Measurements from ENCODE around the gene CCNJ.

Gene CCNJ

DNA sequence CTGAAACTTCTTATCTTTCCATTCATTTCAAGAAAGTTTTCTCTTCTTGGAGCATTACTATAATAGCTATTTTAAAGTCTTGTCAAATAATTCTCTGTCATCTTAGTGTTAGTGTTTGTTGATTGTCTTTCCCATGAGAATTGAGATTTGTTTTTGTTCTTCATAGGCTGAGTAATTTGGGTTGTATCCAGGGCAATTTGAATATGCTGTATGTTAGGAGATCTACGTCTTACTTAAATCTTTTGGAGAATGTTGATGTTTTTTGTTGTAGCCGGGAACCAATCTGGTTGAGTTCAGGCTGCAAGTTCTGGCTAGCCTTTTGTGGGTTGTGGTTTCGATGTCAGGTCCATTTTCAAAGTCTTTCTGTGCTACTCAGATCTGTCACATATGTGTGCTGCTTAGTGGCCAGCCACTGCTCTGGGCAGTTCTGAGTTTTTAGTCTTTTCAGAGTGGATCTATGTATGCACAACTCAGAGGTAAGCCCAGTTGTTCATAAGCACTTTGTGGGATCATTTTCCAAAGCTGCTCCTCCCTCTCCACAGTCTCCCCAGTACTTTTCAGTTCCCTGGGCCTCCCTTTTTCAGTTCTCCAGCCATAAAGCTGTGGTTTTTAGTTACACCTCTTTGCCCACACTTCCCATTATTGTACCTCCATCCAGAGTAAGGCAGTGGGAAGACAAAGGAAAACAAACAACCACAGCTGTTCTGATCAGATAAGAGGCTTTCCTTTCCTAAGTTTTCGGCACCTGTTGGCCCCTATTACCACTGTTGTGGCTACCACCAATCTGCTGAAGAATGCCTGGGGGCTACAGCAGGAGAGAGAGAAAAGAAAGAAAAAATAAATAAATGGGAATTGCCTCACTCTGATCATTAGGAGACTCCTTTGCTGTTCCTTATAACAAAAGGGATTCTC is 4.7 kb upstream of the CCNJ start:
- no peaks in the 10 kb centered on the region for H3K36me3 ChIP-seq
- H3K4me1 ChIP-seq (ENCODE audit: control insufficient read depth in 1 of 2, insufficient read depth in 1 of 2, low read depth in 1 of 2, low read length in 1 of 2), result peaks cover 9 to 10% of the 10 kb centered on the region in 2 experiments
- H3K27ac ChIP-seq, result no peak overlapping the region
- H3K4me3 ChIP-seq (ENCODE audit: low read depth in 1 of 2, low read length in 1 of 2), result no peak overlapping the region
- TF ChIP-seq, protein P1, sequence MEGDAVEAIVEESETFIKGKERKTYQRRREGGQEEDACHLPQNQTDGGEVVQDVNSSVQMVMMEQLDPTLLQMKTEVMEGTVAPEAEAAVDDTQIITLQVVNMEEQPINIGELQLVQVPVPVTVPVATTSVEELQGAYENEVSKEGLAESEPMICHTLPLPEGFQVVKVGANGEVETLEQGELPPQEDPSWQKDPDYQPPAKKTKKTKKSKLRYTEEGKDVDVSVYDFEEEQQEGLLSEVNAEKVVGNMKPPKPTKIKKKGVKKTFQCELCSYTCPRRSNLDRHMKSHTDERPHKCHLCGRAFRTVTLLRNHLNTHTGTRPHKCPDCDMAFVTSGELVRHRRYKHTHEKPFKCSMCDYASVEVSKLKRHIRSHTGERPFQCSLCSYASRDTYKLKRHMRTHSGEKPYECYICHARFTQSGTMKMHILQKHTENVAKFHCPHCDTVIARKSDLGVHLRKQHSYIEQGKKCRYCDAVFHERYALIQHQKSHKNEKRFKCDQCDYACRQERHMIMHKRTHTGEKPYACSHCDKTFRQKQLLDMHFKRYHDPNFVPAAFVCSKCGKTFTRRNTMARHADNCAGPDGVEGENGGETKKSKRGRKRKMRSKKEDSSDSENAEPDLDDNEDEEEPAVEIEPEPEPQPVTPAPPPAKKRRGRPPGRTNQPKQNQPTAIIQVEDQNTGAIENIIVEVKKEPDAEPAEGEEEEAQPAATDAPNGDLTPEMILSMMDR (IDR thresholded peaks at IDR 0.05), result no peak
- no peaks in the 10 kb centered on the region for H3K9me3 ChIP-seq
- H3K27me3 ChIP-seq, result no peaks in the 10 kb centered on the region

DNA sequence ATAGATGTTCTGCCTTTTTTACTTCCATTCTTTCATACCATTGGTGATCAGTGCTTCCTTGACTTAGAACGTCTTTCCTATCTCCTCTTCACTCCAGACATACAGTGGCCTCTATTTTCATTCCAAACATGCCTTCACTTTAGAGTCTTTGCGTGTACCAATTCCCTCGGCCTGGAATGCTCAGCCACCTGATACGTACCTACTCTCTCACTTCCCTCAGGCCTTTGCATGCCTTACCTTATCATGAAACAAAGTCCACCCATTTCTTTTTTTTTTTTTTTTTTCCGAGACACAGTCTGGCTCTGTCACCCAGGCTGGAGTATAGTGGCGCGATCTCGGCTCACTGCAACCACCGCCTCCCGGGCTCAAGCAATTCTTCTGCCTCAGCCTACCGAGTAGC is 2.2 kb upstream of the CCNJ start:
- H3K9me3 ChIP-seq, result no peaks in the 10 kb centered on the region
- H3K27me3 ChIP-seq, result no peaks in the 10 kb centered on the region
- no peaks in the 10 kb centered on the region for H3K36me3 ChIP-seq
- no peak overlapping the region for H3K4me3 ChIP-seq (ENCODE audit: low read depth in 1 of 2, low read length in 1 of 2)
- no peak overlapping the region for H3K27ac ChIP-seq
- peaks cover 20 to 22% of the 10 kb centered on the region in 2 experiments for H3K4me1 ChIP-seq (ENCODE audit: control insufficient read depth in 1 of 2, insufficient read depth in 1 of 2, low read depth in 1 of 2, low read length in 1 of 2)
- TF ChIP-seq, protein P1 (IDR thresholded peaks at IDR 0.05), result no peak

DNA sequence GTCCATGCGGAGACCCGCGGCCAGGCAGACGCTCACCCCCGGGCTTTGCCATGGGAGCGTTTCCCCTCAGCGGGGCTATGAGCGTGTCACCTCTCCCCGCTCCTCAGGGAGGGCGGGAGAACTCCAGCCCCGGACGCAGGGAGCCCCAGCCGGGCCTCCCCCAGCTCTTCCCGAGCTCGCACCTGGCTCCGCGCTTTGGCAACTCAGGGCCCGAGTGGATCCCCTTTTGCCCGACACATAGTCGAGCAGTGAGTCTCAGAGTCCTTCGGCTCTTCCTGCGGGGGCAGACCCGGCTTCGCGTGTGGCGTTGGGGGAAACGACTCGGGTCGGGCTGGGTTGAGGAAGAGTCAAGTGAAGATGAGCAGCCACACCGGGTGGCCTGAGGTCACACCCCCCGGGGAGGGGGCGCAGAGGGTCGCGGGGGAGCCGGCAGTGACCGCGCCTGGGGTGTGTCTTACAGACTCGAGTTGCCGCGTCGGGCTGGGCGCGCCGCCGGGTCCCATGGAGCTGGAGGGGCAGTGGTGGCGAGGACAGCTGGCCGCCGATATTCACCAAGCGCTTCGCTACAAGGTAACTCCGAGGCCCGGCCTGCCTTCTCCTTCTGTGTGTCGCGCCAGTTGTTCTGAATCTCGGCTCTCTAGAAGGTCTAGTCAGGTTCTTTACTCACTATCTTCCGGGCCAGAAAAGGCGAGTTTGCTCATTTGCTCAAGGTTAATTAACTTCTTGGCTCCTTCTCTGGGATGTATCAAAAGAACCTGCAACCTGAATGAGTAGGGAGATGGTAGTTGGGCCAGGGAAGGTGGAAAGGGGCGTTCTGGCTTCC is 721 bp downstream of the CCNJ start:
- peak overlapping the region; percentile 78 for H3K27ac ChIP-seq
- no peaks in the 10 kb centered on the region for H3K9me3 ChIP-seq
- H3K27me3 ChIP-seq, result no peaks in the 10 kb centered on the region
- no peaks in the 10 kb centered on the region for H3K36me3 ChIP-seq
- peaks cover 20 to 22% of the 10 kb centered on the region in 2 experiments for H3K4me1 ChIP-seq (ENCODE audit: control insufficient read depth in 1 of 2, insufficient read depth in 1 of 2, low read depth in 1 of 2, low read length in 1 of 2)
- peak overlapping the region; percentile 70 to 72 for H3K4me3 ChIP-seq (ENCODE audit: low read depth in 1 of 2, low read length in 1 of 2)
- TF ChIP-seq, protein P1 (IDR thresholded peaks at IDR 0.05), result no peak

DNA sequence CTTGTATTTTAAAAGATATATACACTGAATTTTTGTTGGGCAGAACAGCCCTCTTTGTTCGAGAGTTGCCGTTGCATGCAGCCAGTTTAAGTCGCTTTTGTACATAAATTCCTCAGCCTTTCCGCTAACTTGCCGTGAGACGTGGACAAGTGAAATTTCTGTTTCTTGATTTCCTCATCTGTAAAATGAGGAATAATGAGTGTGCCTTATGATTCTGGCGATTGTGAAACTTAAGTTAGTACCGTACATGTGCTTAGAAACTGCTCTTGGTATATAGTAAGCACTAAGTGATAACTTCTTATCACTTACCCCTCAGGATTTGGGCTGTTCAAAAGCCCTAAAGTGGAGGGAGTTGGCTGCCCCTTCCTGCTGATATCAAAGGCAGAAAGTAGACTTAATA is 1.4 kb downstream of the CCNJ start:
- Histone ChIP-seq H3K27ac (peak overlapping the region; percentile 78), H3K36me3 (no peaks in the 10 kb centered on the region), H3K27me3 (no peaks in the 10 kb centered on the region), H3K9me3 (no peaks in the 10 kb centered on the region), H3K4me3 (ENCODE audit: low read depth in 1 of 2, low read length in 1 of 2) (peak overlapping the region; percentile 70 to 72), H3K4me1 (ENCODE audit: control insufficient read depth in 1 of 2, insufficient read depth in 1 of 2, low read depth in 1 of 2, low read length in 1 of 2) (peaks cover 20 to 22% of the 10 kb centered on the region in 2 experiments)
- TF ChIP-seq, protein P1 (IDR thresholded peaks at IDR 0.05), result no peak

DNA sequence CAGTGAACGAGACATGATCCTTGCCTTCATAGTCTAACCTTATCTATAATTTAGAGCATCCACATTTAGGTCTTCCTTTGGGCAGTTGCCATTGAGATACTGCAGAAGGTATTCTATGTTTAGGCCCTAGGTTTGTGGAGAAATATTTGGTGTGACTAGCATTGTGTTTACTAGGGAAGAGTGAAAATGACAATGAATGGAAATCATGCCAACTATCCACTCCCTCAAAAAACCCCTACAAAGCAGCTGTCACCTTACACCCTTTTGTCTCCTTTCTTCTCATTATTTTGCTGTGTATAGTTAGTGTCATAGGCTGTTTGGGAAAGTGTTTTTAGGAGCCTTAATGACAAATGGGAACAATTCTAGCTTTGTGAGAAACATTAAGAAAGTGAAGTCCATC is 3.2 kb downstream of the CCNJ start:
- TF ChIP-seq, protein P1 (IDR thresholded peaks at IDR 0.05), result no peak
- no peaks in the 10 kb centered on the region for H3K36me3 ChIP-seq
- no peak overlapping the region for H3K4me3 ChIP-seq (ENCODE audit: low read depth in 1 of 2, low read length in 1 of 2)
- no peak overlapping the region for H3K27ac ChIP-seq
- H3K27me3 ChIP-seq, result no peaks in the 10 kb centered on the region
- H3K4me1 ChIP-seq (ENCODE audit: control insufficient read depth in 1 of 2, insufficient read depth in 1 of 2, low read depth in 1 of 2, low read length in 1 of 2), result peaks cover 20 to 22% of the 10 kb centered on the region in 2 experiments
- no peaks in the 10 kb centered on the region for H3K9me3 ChIP-seq

All from neutrophil (primary cell).